Aorta (tissue), 5 donors: ENCODE measurements around the gene PRR14L. TPM values are rescaled to one million over a fixed set of nuclear protein-coding genes. Genes with fewer than 3 reads are reported as not detected.

Experiments
- ATAC-seq: fragments of 200-7000 bp; cut with Tn5 transposase; one replicate; pipeline ENCODE4 v1.9.1; 2022; ENCODE audit warnings: moderate library complexity; ENCODE audit not compliant: low FRiP score
- DNase-seq, 2 donors: peaks; one replicate each; pipeline ENCODE4 v3.0.0-alpha.2; 2020
- H3K27ac ChIP-seq, 2 donors: one replicate each; pipeline ENCODE4 v1.5.1; 2013; ENCODE audit warnings: low read length in 2 of 2, mild to moderate bottlenecking in 2 of 2, moderate library complexity in 2 of 2, control low read depth in 1 of 2, inconsistent platforms in 1 of 2, low read depth in 1 of 2
- H3K27me3 ChIP-seq, 2 donors: one replicate each; pipeline ENCODE4 v1.6.1; 2013; ENCODE audit warnings: control low read depth in 1 of 2, low read length in 1 of 2, mild to moderate bottlenecking in 1 of 2, moderate library complexity in 1 of 2; ENCODE audit not compliant: insufficient read depth in 2 of 2, control insufficient read depth in 1 of 2
- H3K36me3 ChIP-seq, 2 donors: one replicate each; pipeline ENCODE4 v1.6.1; 2013; ENCODE audit warnings: control low read depth in 1 of 2, low read length in 1 of 2, mild to moderate bottlenecking in 1 of 2; ENCODE audit not compliant: insufficient read depth in 2 of 2, control insufficient read depth in 1 of 2
- H3K4me1 ChIP-seq, 2 donors: one replicate each; pipeline ENCODE4 v1.6.1; 2013; ENCODE audit warnings: low read length in 2 of 2, control low read depth in 1 of 2, mild to moderate bottlenecking in 1 of 2, moderate library complexity in 1 of 2; ENCODE audit not compliant: insufficient read depth in 2 of 2, control insufficient read depth in 1 of 2
- H3K4me3 ChIP-seq, 2 donors: one replicate each; pipeline ENCODE4 v1.5.1; 2013; ENCODE audit warnings: low read length in 2 of 2, control low read depth in 1 of 2, mild to moderate bottlenecking in 1 of 2
- H3K9me3 ChIP-seq: one replicate; pipeline ENCODE4 v1.6.1; 2013; ENCODE audit warnings: mild to moderate bottlenecking, low read length; ENCODE audit not compliant: control insufficient read depth
- WGBS, 2 donors: extraction: QIAGEN DNeasy Blood & Tissue Kit; methylation state at CpG; one replicate each; pipeline ENCODE4 v1.1.7; 2013; 5-methylcytosine and 5-hydroxymethylcytosine counted together
- intact Hi-C, 2 donors: fragments of 100-400 bp; cut with DNase I; formaldehyde crosslinking; loops; one replicate each; pipeline versions ENCODE4 v1.14.2 to v1.15.0; 2022
- polyA plus RNA-seq, 2 donors: library from polyadenylated mRNA; stranded (reverse); fragments of 200-250 nt; gene quantifications; one replicate each; pipeline ENCODE4 v1.2.3, GENCODE V29; 2013
- total RNA-seq, 2 donors: library from RNA; stranded (reverse); fragmentation: NEBNext Ultra II Directional; extraction: Animal tissue kit (Norgen Biotek cat#: 25700); gene quantifications; one replicate each; pipeline ENCODE4 v1.2.1, GENCODE V29; 2021
- donor health status: healthy with polysubstance abuse.
- donor health status: Bipolar disorder and iron deficiency.
- donor health status: DM: no; HTN: no; CAD: no.
- donor health status: DM: no; HTN: no; CAD: no.
- donor health status: DM: yes; HTN: yes; CAD: no.

The PRR14L gene
- total and polyA plus RNA-seq, 4 donors, result 3.5 to 44.1 (median 22.1) TPM

DNA sequence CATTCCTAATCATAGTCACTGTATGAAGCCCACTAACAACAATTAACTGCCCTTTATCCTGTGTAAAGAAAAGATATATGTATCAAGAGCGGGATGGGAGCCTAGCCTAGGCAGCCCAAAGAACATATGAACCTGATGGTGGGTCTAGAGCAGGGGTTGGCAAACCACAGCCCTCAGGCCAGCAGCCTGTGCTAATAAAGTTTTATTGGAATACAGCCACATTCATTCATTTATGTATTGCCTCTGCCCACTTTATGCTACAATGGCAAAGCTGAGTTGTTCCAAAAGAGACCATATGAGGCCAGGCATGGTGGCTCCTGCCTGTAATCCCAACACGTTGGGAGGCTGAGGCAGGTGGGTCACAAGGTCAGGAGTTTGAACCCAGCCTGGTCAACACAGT is 13.5 kb downstream of the PRR14L start:
- ATAC-seq, result no peak
- intact Hi-C loops, result no loop called here
- no peak for DNase-seq
- 94 to 96% methylated on average over 2 of the region's 2 CpGs for WGBS, 2 donors
- Histone ChIP-seq H3K4me1 (peaks cover 0 to 5% of the 10 kb centered on the region in 2 donors), H3K27ac (no peak overlapping the region), H3K4me3 (no peak overlapping the region), H3K36me3 (peaks cover 0 to 3% of the 10 kb centered on the region in 2 donors), H3K27me3 (no peaks in the 10 kb centered on the region), H3K9me3 (no peaks in the 10 kb centered on the region)

DNA sequence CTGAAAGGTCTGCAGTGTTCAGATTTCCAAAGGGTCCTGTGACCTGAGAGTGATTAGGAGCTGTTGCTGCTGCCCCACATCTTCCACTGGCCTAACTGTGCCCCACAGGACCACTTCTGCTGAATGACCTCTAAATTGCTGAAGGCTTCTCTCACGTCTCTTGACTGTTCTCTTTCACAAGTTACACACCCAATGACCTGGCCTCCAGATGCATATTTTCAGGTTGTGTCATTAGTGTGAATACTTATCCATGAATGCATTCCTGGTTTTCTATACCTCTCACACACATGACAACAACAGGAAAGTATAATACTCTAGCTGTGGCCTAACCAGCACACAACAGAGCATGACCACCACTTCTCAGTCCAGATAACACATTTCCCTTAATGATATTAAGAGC is 15.4 kb downstream of the PRR14L start:
- 58 to 67% methylated on average over 1 of the region's 1 CpG for whole genome bisulfite sequencing, 2 donors
- no peak for ATAC-seq
- Histone ChIP-seq H3K4me1 (peaks cover 2 to 5% of the 10 kb centered on the region in 2 donors), H3K36me3 (peaks cover 0 to 3% of the 10 kb centered on the region in 2 donors), H3K27ac (no peak overlapping the region), H3K27me3 (no peaks in the 10 kb centered on the region), H3K9me3 (no peaks in the 10 kb centered on the region), H3K4me3 (no peak overlapping the region)
- DNase-seq, result no peak
- intact Hi-C loops, result no loop called here

DNA sequence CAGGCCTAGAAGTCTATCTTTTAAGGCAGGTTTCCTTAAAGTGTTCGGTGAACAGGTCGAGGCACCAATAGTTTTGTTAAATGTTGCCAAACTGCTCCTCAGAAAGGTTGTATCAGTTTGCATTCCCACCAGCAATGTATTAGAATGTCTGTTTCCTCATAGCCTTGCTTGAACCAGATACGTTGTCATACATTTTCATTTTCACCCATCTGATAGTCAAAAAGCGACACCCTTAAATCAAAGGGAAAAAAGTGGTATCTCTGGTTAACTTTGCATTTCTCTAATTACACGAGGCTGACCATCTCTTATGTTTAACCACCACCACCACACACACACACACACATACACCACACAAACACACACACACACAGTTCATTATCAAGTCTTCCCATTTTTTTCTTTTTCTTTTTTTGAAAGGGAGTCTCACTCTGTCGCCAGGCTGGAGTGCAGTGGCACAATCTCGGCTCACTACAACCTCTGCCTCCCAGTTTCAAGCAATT is 16.3 kb downstream of the PRR14L start:
- Histone ChIP-seq H3K9me3 (no peaks in the 10 kb centered on the region), H3K27me3 (no peaks in the 10 kb centered on the region), H3K4me1 (peaks cover 2 to 5% of the 10 kb centered on the region in 2 donors), H3K27ac (no peak overlapping the region), H3K4me3 (no peak overlapping the region), H3K36me3 (peaks cover 0 to 3% of the 10 kb centered on the region in 2 donors)
- intact Hi-C loops, result no loop called here
- ATAC-seq (no peak), DNase-seq (no peak)
- 94 to 96% methylated on average over 7 of the region's 7 CpGs for WGBS, 2 donors

DNA sequence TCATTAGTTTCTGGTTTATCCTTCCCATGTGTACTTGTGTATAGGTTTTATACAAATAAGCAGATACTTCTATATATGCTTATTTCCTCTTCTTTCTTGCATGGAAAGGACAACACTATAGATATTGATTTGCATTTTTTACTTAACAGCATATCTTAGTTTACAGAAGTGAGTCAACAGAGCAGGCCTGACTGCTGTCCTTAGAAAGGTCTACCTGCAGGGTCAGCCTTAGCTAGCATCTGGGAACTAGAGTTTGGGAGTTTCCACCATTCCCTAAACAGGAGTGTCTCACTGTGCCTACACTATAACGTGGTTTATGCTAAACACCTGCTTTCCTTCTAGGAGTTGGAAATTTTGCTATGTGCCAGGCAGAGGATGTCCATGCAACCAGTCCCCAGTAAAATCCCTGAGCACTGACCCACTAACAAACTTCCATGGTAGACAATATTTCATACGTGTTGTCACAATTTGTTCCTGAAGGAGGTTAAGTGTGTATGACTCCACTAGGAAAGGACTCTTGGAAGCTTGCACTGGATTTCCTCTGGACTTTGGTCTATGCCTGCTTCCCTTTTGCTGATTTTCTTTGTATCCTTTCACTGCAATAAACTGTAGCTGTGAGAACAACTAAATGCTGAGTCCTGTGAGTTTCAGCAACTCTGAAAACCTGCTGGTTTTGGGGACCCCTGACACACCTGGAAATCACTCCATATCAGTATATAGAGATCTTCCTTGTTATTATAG is 17.7 kb downstream of the PRR14L start:
- Histone ChIP-seq H3K4me1 (peaks cover 2 to 5% of the 10 kb centered on the region in 2 donors), H3K36me3 (peaks cover 0 to 4% of the 10 kb centered on the region in 2 donors), H3K27me3 (no peaks in the 10 kb centered on the region), H3K27ac (no peak overlapping the region), H3K9me3 (no peaks in the 10 kb centered on the region), H3K4me3 (no peak overlapping the region)
- no peak for DNase-seq
- ATAC-seq, result no peak
- WGBS, 2 donors, result 67 to 72% methylated on average over 2 of the region's 2 CpGs
- intact Hi-C loops, result no loop called here

DNA sequence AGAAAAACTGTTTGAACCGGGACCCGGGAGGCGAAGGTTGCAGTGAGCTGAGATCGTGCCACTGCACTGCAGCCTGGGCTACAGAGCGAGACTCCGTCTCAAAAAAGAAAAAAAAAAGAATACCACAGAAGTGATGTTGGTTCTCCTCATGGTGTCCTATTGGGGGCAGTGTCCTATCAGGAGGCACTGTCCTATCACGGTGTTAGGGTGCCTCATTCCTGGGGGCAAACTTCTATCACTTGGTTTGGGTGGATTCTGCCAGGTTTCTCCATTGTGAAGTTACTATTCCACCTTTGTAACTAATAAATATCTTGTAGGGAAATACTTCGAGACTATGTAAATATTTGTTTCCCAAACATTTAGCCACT is 19.6 kb downstream of the PRR14L start:
- Histone ChIP-seq H3K4me1 (peaks cover 2 to 5% of the 10 kb centered on the region in 2 donors), H3K27ac (peak overlapping the region in 1 of 2 donors; percentile 59), H3K36me3 (peaks cover 0 to 1% of the 10 kb centered on the region in 2 donors), H3K27me3 (no peaks in the 10 kb centered on the region), H3K9me3 (no peaks in the 10 kb centered on the region), H3K4me3 (no peak overlapping the region)
- intact Hi-C loops, result no loop called here
- DNase-seq (no peak), ATAC-seq (no peak)
- 88 to 93% methylated on average over 8 of the region's 8 CpGs for WGBS, 2 donors

DNA sequence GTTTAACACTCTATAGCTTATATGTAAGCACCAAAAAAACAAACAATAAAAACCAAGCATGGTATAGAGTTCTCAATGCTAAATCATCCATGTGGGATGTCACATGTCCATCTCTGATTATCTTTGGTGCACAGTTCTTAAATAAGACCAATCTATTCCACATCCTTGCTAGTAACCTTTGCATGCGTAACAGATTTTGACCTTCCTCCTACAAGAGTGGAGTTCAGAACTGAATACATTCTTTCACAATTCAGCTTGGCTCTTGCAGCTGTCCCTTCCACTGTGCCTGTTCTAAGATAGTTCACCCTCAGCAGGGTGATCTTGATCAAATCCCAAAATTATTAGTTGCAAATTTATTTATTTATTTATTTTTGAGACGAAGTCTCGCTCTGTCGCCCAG is 21.1 kb downstream of the PRR14L start:
- no peaks in the 10 kb centered on the region for H3K9me3 ChIP-seq
- DNase-seq (no peak), ATAC-seq (no peak)
- H3K27me3 ChIP-seq, result no peaks in the 10 kb centered on the region
- 96 to 98% methylated on average over 4 of the region's 4 CpGs for WGBS, 2 donors
- intact Hi-C loops, result no loop called here
- H3K36me3 ChIP-seq, result peaks cover 0 to 3% of the 10 kb centered on the region in 2 donors
- no peak overlapping the region for H3K27ac ChIP-seq
- H3K4me1 ChIP-seq, result peaks cover 0 to 3% of the 10 kb centered on the region in 2 donors
- H3K4me3 ChIP-seq, result no peak overlapping the region

DNA sequence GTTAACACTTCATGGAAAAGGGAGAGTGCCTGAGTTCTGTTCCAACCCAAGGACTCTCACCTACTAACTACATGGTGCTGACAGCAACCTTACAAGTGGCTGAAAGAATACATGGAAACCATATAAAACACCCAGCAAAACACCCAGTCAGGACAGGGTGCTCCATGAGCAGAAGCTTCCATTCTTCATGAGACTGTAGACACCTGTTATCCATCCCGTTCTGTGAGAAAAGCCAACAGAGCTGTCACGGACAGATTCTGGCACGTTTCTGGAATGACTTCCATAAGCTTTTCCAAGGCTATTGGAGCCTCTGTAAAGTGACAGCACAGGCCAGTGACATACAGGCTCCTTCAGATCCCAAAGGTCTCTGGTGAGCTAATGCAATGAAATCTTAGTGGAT is 23.2 kb downstream of the PRR14L start:
- intact Hi-C loops, result no loop called here
- no peak for DNase-seq
- Histone ChIP-seq H3K4me3 (no peak overlapping the region), H3K9me3 (no peaks in the 10 kb centered on the region), H3K36me3 (peaks cover 0 to 5% of the 10 kb centered on the region in 2 donors), H3K27ac (peak overlapping the region in 1 of 2 donors; percentile 43), H3K27me3 (no peaks in the 10 kb centered on the region), H3K4me1 (peaks cover 0 to 3% of the 10 kb centered on the region in 2 donors)
- ATAC-seq, result no peak
- 6 to 13% methylated on average over 3 of the region's 3 CpGs for WGBS, 2 donors

DNA sequence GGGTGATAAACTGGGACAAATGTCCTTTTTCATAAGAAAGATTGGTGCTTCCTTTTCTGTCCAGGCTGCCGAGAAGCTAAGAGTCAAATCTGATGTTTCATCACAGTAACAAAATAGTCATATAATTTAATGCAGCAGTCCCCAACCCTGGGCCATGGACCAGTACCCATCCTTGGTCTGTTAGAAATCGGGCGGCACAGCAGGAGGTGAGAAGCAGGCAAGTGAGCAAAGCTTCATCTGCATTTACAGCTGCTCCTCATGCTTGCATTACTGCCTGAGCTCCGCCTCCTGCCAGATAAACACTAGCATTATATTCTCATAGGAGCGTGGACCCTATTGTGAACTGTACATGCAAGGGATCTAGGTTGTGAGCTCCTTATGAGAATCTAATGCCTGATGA is 26.2 kb downstream of the PRR14L start:
- no peak overlapping the region for H3K4me3 ChIP-seq
- DNase-seq (no peak), ATAC-seq (no peak)
- peaks cover 0 to 5% of the 10 kb centered on the region in 2 donors for H3K36me3 ChIP-seq
- intact Hi-C loops, result no loop called here
- no peaks in the 10 kb centered on the region for H3K9me3 ChIP-seq
- WGBS, 2 donors, result 91 to 94% methylated on average over 5 of the region's 5 CpGs
- no peak overlapping the region for H3K27ac ChIP-seq
- H3K4me1 ChIP-seq, result peaks cover 0 to 2% of the 10 kb centered on the region in 2 donors
- no peaks in the 10 kb centered on the region for H3K27me3 ChIP-seq

DNA sequence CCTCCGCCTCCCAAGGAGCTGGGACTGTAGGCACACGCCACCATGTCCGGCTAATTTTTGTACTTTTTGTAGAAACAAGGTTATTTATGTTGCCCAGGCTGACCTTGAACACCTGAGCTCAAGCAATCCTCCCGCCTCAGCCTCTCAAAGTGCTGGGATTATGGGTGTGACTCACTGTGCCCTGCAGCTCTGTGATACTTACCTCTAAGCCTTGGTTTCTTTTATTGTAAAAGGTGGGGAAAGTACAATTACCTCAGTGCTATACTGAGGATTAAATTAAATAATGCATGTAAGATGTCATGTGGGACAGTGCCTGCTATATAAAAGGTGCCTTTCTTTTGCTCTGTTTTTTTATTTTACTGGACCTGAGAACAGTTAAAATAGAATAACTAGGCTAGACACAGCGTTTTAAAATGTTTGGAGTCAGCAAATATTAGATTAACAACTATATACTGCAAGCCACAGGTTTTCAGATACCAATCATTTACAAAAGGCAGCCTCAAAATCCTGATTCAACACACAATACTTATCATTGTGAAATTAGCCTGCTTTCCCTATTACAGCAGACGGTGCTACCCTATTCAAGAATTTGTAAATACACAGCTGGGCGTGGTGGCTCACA is 30.0 kb downstream of the PRR14L start:
- Histone ChIP-seq H3K36me3 (peaks cover 6 to 8% of the 10 kb centered on the region in 2 donors), H3K27ac (no peak overlapping the region), H3K27me3 (no peaks in the 10 kb centered on the region), H3K4me1 (no peaks in the 10 kb centered on the region), H3K9me3 (no peaks in the 10 kb centered on the region), H3K4me3 (no peak overlapping the region)
- intact Hi-C loops, result no loop called here
- 93 to 95% methylated on average over 7 of the region's 7 CpGs for WGBS, 2 donors
- DNase-seq (no peak), ATAC-seq (no peak)
